Right cardiac atrium (tissue), 5 donors: ENCODE data around the gene OTOGL. TPM values are rescaled to one million over a fixed set of nuclear protein-coding genes. Genes with fewer than 3 reads are reported as not detected.
A peak's percentile ranks its signal among the peaks of the same experiment; 100 is the strongest.
"Not testable (repeated sequence)": the region's sequence is repeated elsewhere in the genome, so short reads cannot be mapped to it uniquely, and the experiment has no call there.

Source experiments
- ATAC-seq, 2 donors: fragments of 200-7000 bp; cut with Tn5 transposase; one replicate each; pipeline versions ENCODE4 v1.8.0 to v1.9.1; 2020; ENCODE audit warnings: moderate library complexity in 2 of 2, mild to moderate bottlenecking in 1 of 2
- DNase-seq, 3 donors: peaks; one replicate each; pipeline ENCODE4 v3.0.0-alpha.2; 2020
- H3K27ac ChIP-seq: one replicate; pipeline ENCODE4 v1.5.1; 2013; ENCODE audit warnings: mild to moderate bottlenecking, low read length, control low read depth, moderate library complexity
- H3K27me3 ChIP-seq: one replicate; pipeline ENCODE4 v1.6.1; 2013; ENCODE audit not compliant: control insufficient read depth, insufficient read depth
- H3K4me1 ChIP-seq: one replicate; pipeline ENCODE4 v1.6.1; 2013; ENCODE audit warnings: low read length; ENCODE audit not compliant: control insufficient read depth, insufficient read depth
- H3K4me3 ChIP-seq: one replicate; pipeline ENCODE4 v1.5.1; 2013; ENCODE audit warnings: low read length, control low read depth
- H3K9me3 ChIP-seq: one replicate; pipeline ENCODE4 v1.6.1; 2013; ENCODE audit warnings: low read length; ENCODE audit not compliant: control insufficient read depth
- WGBS: extraction: QIAGEN DNeasy Blood & Tissue Kit; methylation state at CpG from one replicate; pipeline ENCODE4 v1.1.7; 2013; 5-methylcytosine and 5-hydroxymethylcytosine counted together
- intact Hi-C, 4 donors: fragments of 100-400 bp; cut with DNase I; formaldehyde crosslinking; loops; one replicate each; pipeline versions ENCODE4 v1.11.0 to v1.14.0; 2022 to 2023
- polyA plus RNA-seq: library from polyadenylated mRNA; stranded (reverse); fragments of 200-250 nt; gene quantifications from one replicate; pipeline ENCODE4 v1.2.3, GENCODE V29; 2013
- total RNA-seq, 4 donors: library from RNA; stranded (reverse); fragmentation: NEBNext Ultra II Directional; extraction: Animal tissue kit (Norgen Biotek cat#: 25700); gene quantifications; one replicate each; pipeline ENCODE4 v1.2.1, GENCODE V29; 2021
- donor health status: healthy with polysubstance abuse.
- donor health status: DM: no; HTN: yes; CAD: no.
- donor health status: DM: no; HTN: no; CAD: no.
- donor health status: DM: no; HTN: yes; CAD: no; lungs with severe emphysema.
- donor health status: DM: yes; HTN: yes; CAD: no.

OTOGL gene
- total and polyA plus RNA-seq, 5 donors = 8.1 to 25.9 (median 17.8) TPM

DNA sequence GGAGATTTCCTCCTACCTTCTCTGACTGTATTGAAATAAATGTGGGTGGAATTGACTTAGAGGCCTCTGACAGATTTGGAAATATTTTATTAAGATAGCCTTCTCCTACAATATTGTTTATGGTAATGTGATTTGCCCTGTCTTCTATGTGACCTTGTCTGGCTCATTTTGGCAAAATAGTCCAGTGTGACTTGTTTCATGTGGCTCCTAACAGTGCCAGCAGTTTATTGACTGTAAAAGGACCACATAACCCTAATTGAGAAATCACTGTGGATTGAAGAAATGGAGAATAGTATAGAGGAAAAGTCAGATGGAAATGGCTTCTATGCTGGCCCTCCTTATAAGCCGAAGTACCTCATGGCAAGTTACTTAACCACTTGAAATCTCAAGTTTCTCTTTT lies 173.8 kb downstream of the OTOGL start:
- DNase-seq (no peak), ATAC-seq (no peak)
- H3K4me1 ChIP-seq = no peaks in the 10 kb centered on the region
- H3K9me3 ChIP-seq = no peaks in the 10 kb centered on the region
- 91% methylated on average over 1 of the region's 1 CpG for WGBS
- intact Hi-C loops = loop anchor here in 2 of 4 donors (5.0 to 10.0 kb wide), 3 partner anchors 76 to 868 kb away; no protein-coding TSS in a partner anchor
- no peak overlapping the region for H3K4me3 ChIP-seq
- no peak overlapping the region for H3K27ac ChIP-seq
- H3K27me3 ChIP-seq = no peaks in the 10 kb centered on the region

DNA sequence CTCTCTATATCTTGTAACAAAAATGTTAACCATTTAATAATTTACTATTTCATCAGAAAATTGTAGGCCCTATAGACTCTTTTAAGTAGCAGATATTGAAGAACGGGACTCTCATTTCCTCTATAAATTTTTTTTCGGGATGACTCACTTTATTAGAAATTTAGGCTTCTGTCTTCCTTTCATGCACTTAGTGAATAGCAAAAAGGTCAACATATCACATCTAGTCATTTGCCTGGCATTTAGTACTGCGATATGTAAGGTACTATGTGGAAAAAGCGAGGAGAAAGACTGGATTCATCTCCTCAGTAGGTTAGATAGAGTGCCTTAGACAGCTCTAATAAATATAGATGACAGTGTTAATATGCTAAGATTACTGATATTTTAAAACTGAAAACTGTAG lies 178.4 kb downstream of the OTOGL start:
- intact Hi-C loops = loop anchor here in 2 of 4 donors (10.0 kb wide), 2 partner anchors 723 to 873 kb away; no protein-coding TSS in a partner anchor
- DNase-seq (no peak), ATAC-seq (no peak)
- no peak overlapping the region for H3K27ac ChIP-seq
- 90% methylated on average over 4 of the region's 4 CpGs for WGBS
- H3K27me3 ChIP-seq = no peaks in the 10 kb centered on the region
- H3K9me3 ChIP-seq = no peaks in the 10 kb centered on the region
- no peaks in the 10 kb centered on the region for H3K4me1 ChIP-seq
- no peak overlapping the region for H3K4me3 ChIP-seq

- H3K9me3 ChIP-seq = no peaks in the 10 kb centered on the region
- no peak for DNase-seq
- H3K4me3 ChIP-seq = no peak overlapping the region
- H3K4me1 ChIP-seq = no peaks in the 10 kb centered on the region
- intact Hi-C loops = no loop called here
- WGBS = 66% methylated on average over 4 of the region's 4 CpGs
- ATAC-seq = no peak
- H3K27me3 ChIP-seq = no peaks in the 10 kb centered on the region
- H3K27ac ChIP-seq = no peak overlapping the region
These were observed 182.9 kb downstream of the OTOGL start for GRCh38 chr12:80282226-80282625.

- ATAC-seq (no peak), DNase-seq (no peak)
- intact Hi-C loops = no loop called here
- Histone ChIP-seq H3K4me3 (no peak overlapping the region), H3K27me3 (no peaks in the 10 kb centered on the region), H3K9me3 (no peaks in the 10 kb centered on the region), H3K27ac (no peak overlapping the region), H3K4me1 (no peaks in the 10 kb centered on the region)
These were observed 183.4 kb downstream of the OTOGL start for GRCh38 chr12:80282761-80283160.

- WGBS = 76% methylated on average over 5 of the region's 5 CpGs
- no peak overlapping the region for H3K27ac ChIP-seq
- no peaks in the 10 kb centered on the region for H3K27me3 ChIP-seq
- DNase-seq (no peak), ATAC-seq (no peak)
- intact Hi-C loops = no loop called here
- no peaks in the 10 kb centered on the region for H3K4me1 ChIP-seq
- H3K9me3 ChIP-seq = no peaks in the 10 kb centered on the region
- no peak overlapping the region for H3K4me3 ChIP-seq
These were observed 191.9 kb downstream of the OTOGL start for GRCh38 chr12:80291108-80291754.

DNA sequence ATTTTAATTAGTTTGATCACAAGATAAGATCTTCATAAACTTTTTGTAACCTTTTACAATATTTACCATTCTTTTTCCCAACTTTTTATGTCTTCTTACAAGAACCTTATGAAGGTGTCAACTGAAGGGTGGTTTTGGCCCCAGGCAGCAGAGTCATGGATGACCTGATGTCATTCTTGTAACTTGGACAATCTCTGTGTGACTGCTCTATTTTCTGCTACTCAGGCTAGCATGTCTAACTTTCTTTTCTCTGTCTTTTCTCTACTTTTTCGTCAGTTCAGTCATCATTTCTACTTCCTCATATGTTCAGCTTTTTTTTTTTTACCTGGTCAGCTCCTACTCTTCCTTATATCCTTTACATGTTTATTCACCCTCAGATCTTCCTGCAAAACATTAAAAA lies 194.0 kb downstream of the OTOGL start:
- intact Hi-C loops = no loop called here
- Histone ChIP-seq H3K9me3 (no peaks in the 10 kb centered on the region), H3K27me3 (no peaks in the 10 kb centered on the region), H3K4me3 (no peak overlapping the region), H3K27ac (no peak overlapping the region), H3K4me1 (no peaks in the 10 kb centered on the region)
- no peak for ATAC-seq
- no peak for DNase-seq
- 75% methylated on average over 1 of the region's 1 CpG for WGBS

GRCh38 chr12:80293759-80294158 lies 194.4 kb downstream of the OTOGL start:
- Histone ChIP-seq H3K4me1 (no peaks in the 10 kb centered on the region), H3K4me3 (no peak overlapping the region)

DNA sequence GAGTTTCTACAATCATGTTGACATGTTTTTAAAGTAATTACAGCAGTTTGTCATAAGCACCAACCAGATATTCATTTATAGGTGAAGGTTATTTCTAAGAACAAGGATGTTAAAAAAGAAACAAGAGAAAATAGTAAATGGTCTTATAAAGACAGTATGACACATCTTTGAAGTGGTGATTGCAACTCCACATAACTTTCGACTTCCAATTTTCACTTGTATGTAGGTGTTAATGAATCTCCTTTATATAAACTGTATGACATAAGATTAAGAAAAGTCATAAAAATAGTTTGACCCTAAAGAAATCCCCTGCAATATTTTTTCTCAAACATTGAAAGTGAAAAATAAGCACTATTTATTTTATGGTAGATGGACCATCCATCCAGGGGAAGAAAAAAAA lies 199.9 kb downstream of the OTOGL start:
- intact Hi-C loops = no loop called here
- Histone ChIP-seq H3K27ac (no peak overlapping the region), H3K4me3 (no peak overlapping the region), H3K4me1 (no peaks in the 10 kb centered on the region), H3K27me3 (no peaks in the 10 kb centered on the region), H3K9me3 (no peaks in the 10 kb centered on the region)
- DNase-seq = no peak
- no peak for ATAC-seq
- WGBS = 91% methylated on average over 1 of the region's 1 CpG

More at GRCh38 chr12:80293759-80294158, 194.4 kb downstream of the OTOGL start:
- no peak overlapping the region for H3K27ac ChIP-seq
- 61% methylated on average over 1 of the region's 1 CpG for WGBS
- ATAC-seq = no peak
- intact Hi-C loops = no loop called here
- H3K9me3 ChIP-seq = no peaks in the 10 kb centered on the region
- H3K27me3 ChIP-seq = no peaks in the 10 kb centered on the region
- DNase-seq = no peak

DNA sequence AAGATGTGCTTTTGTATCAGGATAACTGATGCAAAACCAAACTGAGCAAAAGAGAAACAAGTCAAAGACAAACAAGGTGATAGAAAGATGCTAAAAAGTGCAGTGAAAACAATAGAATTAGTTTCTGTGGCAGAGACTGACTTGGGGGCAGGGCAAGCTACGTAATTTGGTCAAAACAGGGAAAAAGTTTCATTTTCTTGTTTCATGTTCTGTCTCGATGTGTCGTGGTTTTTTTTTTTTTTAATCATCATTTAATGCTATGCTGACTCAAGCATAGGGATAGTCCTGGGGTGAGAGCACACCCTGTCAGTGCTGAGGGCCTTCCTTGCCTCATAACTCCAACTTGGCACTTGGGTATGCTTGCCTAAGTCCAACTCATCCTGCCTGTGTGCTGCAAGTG lies 200.6 kb downstream of the OTOGL start:
- Histone ChIP-seq H3K9me3 (no peaks in the 10 kb centered on the region), H3K4me1 (no peaks in the 10 kb centered on the region), H3K4me3 (no peak overlapping the region), H3K27me3 (no peaks in the 10 kb centered on the region), H3K27ac (no peak overlapping the region)
- no peak for DNase-seq
- ATAC-seq = no peak
- 91% methylated on average over 3 of the region's 3 CpGs for WGBS
- intact Hi-C loops = no loop called here

GRCh38 chr12:80307436-80307835 lies 208.1 kb downstream of the OTOGL start:
- H3K4me1 ChIP-seq, intact Hi-C loops, ATAC-seq, H3K4me3 ChIP-seq, H3K27me3 ChIP-seq, H3K27ac ChIP-seq, H3K9me3 ChIP-seq: not testable (repeated sequence)
- 96% methylated on average over 27 of the region's 27 CpGs for WGBS
- peak in 1 of 3 donors; percentile 55 for DNase-seq

DNA sequence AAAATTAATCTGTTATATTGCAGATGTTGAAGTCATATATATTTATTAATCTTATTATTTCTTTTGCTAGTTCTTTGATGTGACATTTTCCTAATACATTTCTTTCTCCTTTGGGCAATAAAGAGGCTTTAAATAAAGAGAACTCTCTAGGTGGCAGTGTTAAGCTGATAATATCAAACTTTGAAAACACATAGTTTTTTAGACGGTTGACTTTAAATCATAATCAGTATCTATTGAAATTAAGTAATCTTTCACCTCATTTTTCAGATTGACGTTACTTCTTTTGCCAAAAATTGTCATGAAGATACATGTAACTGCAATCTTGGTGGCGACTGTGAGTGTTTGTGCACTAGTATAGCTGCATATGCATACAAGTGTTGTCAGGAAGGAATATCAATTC lies 213.9 kb downstream of the OTOGL start:
- Histone ChIP-seq H3K9me3 (no peaks in the 10 kb centered on the region), H3K27ac (no peak overlapping the region), H3K4me1 (no peaks in the 10 kb centered on the region), H3K4me3 (no peak overlapping the region), H3K27me3 (no peaks in the 10 kb centered on the region)
- DNase-seq = no peak
- intact Hi-C loops = no loop called here
- ATAC-seq = no peak
- WGBS = 37% methylated on average over 3 of the region's 3 CpGs

DNA sequence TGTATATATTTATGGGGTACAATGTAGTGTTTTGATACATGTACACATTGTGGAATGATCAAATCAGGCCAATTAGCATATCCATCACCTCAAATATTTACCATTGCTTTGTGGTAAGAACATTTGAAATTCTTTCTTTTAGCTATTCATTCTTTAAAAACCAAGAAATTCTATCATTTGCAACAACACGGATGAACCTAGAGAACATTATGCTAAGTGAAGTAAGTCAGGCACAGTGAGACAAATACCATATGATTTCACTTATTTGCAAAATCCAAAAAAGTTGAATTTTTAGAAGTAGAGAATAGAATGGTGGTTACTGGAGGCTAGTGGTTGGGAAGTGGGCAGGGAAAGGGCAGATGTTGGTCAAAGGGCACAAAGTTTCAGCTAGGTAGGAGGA lies 215.4 kb downstream of the OTOGL start:
- Histone ChIP-seq H3K4me3 (no peak overlapping the region), H3K9me3 (no peaks in the 10 kb centered on the region), H3K4me1 (no peaks in the 10 kb centered on the region), H3K27me3 (no peaks in the 10 kb centered on the region), H3K27ac (no peak overlapping the region)
- ATAC-seq = no peak
- intact Hi-C loops = no loop called here
- WGBS = 89% methylated on average over 1 of the region's 1 CpG
- no peak for DNase-seq
